ENCODE results near the gene SRPK2.

SRPK2 gene

GRCh38 chr7:105131890-105132289, 256.8 kb downstream of the SRPK2 start:
- no peak for FAIRE-seq

GRCh38 chr7:105131033-105131656, 257.6 kb downstream of the SRPK2 start:
- no peak for FAIRE-seq

GRCh38 chr7:105130580-105130979, 258.1 kb downstream of the SRPK2 start:
- no peak for FAIRE-seq

- FAIRE-seq = no peak
These were observed 258.7 kb downstream of the SRPK2 start for GRCh38 chr7:105130048-105130447.

- FAIRE-seq = no peak
These were observed 261.5 kb downstream of the SRPK2 start for GRCh38 chr7:105127179-105127578.

GRCh38 chr7:105126436-105126975, 262.2 kb downstream of the SRPK2 start:
- FAIRE-seq = no peak

GRCh38 chr7:105125745-105126144, 263.0 kb downstream of the SRPK2 start:
- FAIRE-seq = no peak

- FAIRE-seq = no peak
These were observed 266.1 kb downstream of the SRPK2 start for GRCh38 chr7:105122619-105123018.

- FAIRE-seq = no peak
These were observed 269.8 kb downstream of the SRPK2 start for GRCh38 chr7:105118612-105119600.

GRCh38 chr7:105112440-105113418, 276.0 kb downstream of the SRPK2 start:
- FAIRE-seq = no peak

GRCh38 chr7:105107458-105107857, 281.3 kb downstream of the SRPK2 start:
- no peak for FAIRE-seq

GRCh38 chr7:105106473-105106872, 282.2 kb downstream of the SRPK2 start:
- FAIRE-seq = no peak

- FAIRE-seq = no peak
These were observed 283.1 kb downstream of the SRPK2 start for GRCh38 chr7:105105579-105105978.

- no peak for FAIRE-seq
These were observed 286.0 kb downstream of the SRPK2 start for GRCh38 chr7:105102557-105103352.

- no peak for FAIRE-seq
These were observed 286.9 kb downstream of the SRPK2 start for GRCh38 chr7:105101864-105102263.

- no peak for FAIRE-seq
These were observed 289.7 kb downstream of the SRPK2 start for GRCh38 chr7:105098863-105099515.

- FAIRE-seq = no peak
These were observed 291.1 kb downstream of the SRPK2 start for GRCh38 chr7:105097619-105098018.

- FAIRE-seq = no peak
These were observed 292.4 kb downstream of the SRPK2 start for GRCh38 chr7:105096306-105096705.

- no peak for FAIRE-seq
These were observed 293.8 kb downstream of the SRPK2 start for GRCh38 chr7:105094966-105095365.

GRCh38 chr7:105088456-105088855, 300.3 kb downstream of the SRPK2 start:
- no peak for FAIRE-seq

- FAIRE-seq = no peak
These were observed 300.7 kb downstream of the SRPK2 start for GRCh38 chr7:105087981-105088380.

Data from colon (tissue), 2 donors.